Stimulated activated CD4-positive, alpha-beta T cell treated with anti-CD3 and anti-CD28 coated beads, TNF-alpha, amount 100 ng/mL, for 4 hours (primary cell): ENCODE measurements around the gene MYO3B.
"Not testable (repeated sequence)": the region's sequence is repeated elsewhere in the genome, so short reads cannot be mapped to it uniquely, and the experiment has no call there.

Experiments
- DNase-seq, 3 experiments: peaks; one replicate each; pipeline ENCODE4 v3.0.0-alpha.2; 2020; ENCODE audit warnings: low read depth in 3 of 3

The MYO3B gene

GRCh38 chr2:170262806-170263205 is 84.9 kb downstream of the MYO3B start:
- no peak for DNase-seq

DNA sequence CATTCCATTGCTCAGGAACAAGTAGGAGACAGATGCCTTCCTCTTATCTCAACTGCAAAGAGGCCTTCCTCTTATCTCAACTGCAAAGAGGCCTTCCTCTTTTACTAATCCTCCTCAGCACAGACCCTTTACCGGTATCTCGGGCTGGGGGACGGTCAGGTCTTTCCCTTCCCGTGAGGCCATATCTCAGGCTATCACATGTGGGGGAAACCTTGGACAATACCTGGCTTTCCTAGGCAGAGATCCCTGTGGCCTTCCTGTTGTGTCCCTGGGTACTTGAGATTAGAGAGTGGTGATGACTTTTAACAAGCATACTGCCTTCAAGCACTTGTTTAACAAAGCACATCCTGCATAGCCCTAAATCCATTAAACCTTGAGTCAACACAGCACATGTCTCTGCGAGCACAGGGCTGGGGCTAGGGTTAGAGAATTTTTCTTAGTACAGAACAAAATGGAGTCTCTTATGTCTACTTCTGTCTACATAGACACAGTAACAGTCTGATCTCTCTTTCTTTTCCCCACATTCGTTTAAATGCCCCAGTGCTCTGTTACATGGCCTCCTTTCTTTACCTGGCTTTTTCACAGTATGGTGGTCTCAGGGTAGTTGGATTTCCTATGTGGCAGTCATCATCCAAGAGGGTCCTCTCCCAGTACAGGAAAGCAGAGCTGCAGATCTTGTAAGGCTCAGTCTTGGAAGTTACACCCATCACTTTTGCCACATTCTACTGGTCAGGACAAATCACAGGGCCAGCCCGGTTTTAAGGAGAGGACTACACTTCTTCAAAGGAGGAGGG is 86.0 kb downstream of the MYO3B start:
- DNase-seq: not testable (repeated sequence)

- no peak for DNase-seq
These were observed 86.5 kb downstream of the MYO3B start for GRCh38 chr2:170264522-170264860.

DNA sequence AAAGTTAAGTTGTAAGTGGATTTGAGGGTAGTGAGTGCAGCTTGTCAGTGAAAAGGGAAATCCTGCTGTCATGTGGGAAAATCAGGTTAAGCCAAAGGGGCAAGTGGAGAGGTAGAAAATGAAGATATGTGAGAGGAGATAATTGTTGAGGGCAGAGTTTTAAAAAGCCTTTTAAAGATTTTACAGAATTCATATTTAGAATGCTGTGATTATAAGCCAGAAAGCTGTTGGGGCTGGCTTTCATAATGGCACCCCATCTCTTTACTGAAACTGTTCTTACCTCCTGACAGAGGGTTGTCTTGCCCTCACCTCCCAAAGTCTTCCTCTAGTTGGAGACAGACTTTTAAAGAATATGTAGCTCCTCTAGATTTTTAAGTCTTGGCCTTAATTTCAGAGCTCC is 86.9 kb downstream of the MYO3B start:
- DNase-seq: no peak

DNA sequence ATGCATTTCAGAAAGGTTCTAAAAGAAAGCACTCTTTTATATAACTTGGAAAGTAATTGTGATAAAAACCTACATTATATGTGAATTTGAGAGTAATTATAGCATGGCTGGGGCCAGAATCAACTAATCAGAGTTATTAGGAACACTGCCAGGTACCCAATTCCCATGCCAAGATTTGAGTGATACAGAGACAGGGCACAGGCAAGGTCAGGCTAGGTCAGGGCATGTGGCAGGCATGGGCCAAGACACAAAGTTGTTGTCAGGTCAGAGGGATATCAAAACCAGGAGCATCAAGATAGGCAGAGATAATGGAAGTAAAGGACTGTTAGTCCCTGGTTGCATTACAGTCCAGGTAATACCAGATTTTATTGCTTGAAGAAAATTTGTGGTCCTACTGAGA is 87.4 kb downstream of the MYO3B start:
- no peak for DNase-seq

DNA sequence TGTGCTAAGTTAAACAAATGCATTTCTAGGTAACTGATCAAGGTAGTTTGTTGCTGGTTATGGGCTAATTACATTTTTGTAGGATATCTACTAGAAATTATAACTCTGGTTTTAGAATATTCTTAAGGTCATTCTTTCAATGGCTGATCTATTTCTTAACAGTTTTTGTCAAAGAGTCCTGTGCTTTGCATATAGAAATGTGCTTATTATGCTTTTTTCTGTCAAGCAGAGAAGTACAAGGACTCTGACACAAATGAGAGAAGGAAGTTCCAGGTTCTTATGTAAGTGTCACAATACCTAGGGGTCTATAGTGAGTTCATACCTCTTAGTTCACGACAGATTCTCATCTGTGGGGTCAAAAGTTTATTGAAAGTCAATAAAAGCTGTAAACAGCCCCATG is 88.4 kb downstream of the MYO3B start:
- DNase-seq: no peak

DNA sequence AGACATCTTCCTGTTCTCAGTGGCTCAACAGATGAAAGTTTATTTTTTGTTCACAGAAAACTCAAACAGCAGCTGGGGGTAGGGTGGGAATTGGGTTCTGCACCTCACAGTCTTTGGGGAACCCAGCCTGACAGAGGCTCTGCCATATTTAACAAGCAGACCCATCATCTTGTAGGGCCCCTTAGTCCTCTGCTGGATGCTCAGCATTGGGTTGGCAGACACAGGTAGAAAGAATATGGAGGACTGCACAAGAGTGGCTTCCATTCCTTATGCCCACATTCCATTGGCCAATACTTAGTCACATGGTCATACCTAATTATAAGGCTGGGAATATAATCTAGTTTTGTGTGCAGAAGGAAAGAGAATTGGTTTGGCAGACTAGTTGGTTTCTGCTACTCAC is 89.1 kb downstream of the MYO3B start:
- no peak for DNase-seq

DNA sequence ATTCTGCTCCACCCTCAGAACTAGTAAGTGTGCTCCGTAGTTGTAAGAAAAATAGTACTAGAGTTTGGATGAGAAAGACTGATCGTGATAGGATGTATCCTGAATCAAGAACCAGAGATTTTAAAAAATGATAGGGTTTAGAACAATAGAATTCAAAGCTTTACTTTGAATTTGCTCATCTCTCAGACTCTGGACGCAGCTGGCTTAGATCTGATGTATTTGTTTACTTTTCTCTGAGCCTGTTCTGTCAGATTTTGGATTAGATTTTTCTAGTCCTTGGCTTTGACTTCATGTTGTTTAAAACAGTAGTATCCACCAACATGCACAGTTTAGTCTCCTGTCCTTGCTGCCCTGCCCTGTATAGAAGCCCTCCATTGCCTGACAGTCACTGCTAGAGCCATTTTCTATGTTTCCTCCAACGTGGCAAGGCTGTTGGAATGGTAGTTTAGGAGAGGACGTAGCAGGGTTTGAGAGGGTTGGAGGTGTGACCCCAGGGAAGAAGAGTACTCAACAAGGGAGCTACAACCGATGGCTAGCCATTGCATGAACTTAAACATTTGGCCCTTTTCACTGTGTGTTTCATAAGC is 92.4 kb downstream of the MYO3B start:
- DNase-seq: no peak

DNA sequence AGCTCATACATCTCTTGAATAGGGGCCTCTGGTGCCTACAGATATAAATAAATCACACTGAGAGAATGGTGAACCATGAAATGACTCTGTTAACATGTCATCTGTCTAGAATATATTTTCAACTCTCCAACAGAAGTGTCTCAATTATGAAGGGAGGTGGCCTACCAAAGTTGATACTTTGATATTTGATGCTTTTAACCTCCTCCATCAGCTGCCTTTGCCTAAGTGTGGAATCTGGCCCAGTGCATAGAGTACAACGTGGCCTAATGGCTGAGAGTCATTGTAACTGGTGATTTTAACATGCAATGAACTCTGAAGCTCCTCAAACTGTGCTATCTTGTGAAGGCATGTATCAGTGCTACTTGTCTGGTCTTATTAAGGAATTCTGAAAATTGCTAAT is 93.4 kb downstream of the MYO3B start:
- DNase-seq: no peak

DNA sequence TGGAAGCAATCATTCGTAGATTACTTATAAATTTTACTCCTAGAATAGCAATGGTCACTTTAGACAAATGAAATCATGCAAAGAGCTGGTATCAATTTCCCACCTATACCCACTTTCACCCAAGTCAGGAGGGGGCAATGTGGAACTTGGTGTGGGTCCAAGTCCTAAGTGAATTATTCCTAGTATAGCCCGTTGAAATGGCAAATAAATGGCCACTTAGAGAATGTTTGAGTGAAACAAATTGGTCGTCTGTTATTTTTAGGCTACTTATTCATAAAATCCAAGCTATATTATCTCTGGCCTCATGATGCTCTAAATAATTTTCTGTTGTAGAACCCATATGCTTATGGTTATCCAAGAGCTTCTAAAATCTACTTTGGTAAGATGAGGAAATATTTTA is 98.1 kb downstream of the MYO3B start:
- no peak for DNase-seq

DNA sequence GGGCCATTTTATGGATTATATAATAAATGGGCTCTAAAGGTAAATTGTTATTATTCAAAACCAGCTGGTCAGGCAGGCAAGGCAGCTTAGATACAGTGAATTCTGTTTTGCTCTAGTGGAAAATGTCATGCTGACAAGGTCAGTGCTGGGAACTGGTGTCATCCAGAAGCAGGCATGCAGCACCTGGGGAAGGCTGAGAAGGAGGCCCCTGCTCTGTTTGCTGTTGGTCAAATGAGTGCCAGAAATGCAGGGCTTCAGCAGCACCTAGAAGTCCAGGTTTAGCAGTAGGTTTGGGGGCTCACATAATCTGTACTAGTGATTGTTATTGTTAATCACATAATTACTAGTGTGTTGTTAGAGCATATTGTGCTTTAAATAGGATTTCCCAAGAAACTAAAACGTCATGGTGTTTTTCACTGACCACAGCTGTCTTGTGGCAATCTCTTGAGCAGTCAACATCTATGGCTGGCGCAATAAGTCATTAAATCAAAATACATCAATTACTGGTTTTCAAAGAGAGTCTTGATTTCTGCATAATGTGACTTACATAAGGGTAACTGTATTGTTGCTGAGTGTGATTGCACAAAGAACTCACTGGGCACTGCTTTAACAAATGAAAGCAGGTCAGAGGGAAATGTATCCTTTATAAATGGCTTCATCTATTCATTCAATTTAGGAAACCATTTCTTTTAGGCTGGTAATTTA is 99.1 kb downstream of the MYO3B start:
- no peak for DNase-seq

- no peak for DNase-seq
These were observed 100.0 kb downstream of the MYO3B start for GRCh38 chr2:170277951-170278350.

DNA sequence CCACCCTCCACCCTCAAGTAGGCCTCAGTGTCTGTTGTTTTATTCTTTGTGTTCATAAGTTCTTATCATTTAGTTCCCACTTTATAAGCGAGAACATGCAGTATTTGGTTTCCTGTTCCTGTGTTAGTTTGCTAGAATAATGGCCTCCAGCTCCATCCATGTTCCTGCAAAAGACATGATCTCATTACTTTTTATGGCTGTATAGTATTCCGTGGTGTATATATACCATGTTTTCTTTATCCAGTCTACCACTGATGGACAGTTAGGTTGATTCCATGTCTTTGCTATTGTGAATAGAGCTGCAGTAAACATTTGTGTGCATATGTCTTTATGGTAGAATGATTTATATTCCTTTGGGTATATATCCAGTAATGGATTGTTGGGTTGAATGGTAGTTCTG is 101.7 kb downstream of the MYO3B start:
- DNase-seq: not testable (repeated sequence)

DNA sequence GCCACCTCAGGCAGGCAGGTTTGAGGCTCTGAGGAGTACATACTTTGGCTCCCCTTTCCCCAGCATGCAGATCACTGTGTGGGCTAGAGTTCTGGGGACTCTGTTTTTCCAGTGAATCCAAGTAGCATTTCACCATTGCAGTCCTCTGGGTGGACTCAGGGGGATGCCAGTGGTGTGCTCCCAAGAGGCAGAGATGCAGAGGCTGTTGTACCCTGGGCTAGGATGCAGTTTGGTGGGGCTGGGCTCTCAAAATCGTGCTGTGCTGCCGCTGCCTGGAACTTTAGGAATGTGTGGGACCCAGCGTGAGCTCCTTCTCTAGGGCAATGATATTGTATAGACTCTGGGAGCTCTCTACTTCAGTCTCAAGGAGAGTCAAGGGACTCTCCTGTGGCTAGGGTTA is 104.9 kb downstream of the MYO3B start:
- no peak for DNase-seq

DNA sequence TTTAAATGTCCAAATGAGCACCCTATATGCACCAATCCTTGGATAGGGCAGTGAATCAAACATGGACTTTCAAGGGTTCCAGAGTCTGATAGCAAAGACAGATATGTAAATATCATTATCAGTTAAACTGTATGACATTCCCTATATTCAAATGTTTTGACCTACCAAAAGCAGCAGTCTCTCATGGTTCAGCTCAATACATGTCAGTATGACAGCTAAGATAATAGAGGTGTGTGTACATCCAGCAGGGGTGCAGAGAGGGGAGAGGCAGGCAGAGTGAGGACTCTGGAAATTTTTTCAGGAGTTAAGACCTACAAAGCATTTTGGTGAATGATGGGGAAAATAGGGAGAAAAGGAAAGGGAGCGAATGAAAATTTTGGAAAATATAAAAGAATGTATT is 106.3 kb downstream of the MYO3B start:
- no peak for DNase-seq

GRCh38 chr2:170288859-170289258 is 110.9 kb downstream of the MYO3B start:
- DNase-seq: no peak

GRCh38 chr2:170291474-170291873 is 113.5 kb downstream of the MYO3B start:
- DNase-seq: no peak

- DNase-seq: no peak
These were observed 114.5 kb downstream of the MYO3B start for GRCh38 chr2:170292415-170292814.

- no peak for DNase-seq
These were observed 119.5 kb downstream of the MYO3B start for GRCh38 chr2:170297496-170297895.

DNA sequence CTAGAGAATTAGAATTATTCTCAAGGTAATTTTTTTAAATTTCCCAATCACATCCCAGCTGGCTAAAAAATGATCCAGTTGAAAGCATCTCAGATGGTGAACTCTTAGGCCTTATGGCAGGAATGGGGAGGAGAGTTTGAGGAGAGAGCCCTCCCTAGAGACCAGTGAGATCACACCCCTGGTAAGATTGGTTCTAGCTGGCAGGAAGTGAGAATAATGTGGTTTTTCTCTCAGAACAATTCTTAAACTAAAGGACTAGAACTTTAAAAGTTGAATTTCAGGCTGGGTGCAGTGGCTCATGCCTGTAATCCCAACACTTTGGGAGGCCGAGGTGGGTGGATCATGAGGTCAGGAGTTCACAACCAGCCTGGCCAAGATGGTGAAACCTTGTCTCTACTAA is 120.2 kb downstream of the MYO3B start:
- DNase-seq: no peak

DNA sequence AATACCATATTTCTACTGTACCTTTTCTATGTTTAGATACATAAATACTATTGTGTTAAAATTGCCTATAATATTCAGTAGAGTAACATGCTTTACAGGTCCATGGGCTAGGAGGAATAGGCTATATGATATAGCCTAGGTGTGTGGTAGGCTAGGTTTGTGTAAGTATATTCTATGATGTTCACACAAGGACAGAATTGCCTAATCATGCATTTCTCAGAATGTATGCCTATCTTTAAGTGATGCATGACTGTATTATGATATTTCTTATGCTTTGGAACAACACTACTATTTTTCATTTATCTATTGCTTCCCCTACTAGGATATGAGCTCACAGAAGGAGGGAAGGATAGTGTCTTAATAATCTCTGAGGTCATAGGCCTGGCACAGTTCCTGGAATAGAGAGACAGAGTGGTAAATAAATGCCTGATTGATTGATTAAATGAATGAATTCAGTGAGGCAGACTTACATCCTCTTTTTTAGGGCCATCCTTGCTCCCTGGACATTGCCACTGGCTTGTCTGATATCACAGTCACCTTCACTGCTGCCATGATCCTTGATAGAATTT is 121.0 kb downstream of the MYO3B start:
- no peak for DNase-seq

- no peak for DNase-seq
These were observed 123.0 kb downstream of the MYO3B start for GRCh38 chr2:170300993-170301392.

GRCh38 chr2:170301626-170302025 is 123.7 kb downstream of the MYO3B start:
- no peak for DNase-seq
